Calu3 (cell line): ENCODE measurements around the gene CNTLN. TPM values are rescaled to one million over a fixed set of nuclear protein-coding genes. Genes with fewer than 3 reads are reported as not detected.
"Not testable (repeated sequence)": the region's sequence is repeated elsewhere in the genome, so short reads cannot be mapped to it uniquely, and the experiment has no call there.

Experiments used
- BruUV-seq: library from RNA; stranded (reverse); fragments of 400-500 nt; replicated peaks from 2 replicates; lab custom pipeline; 2021; lab: Mats Ljungman, UMichigan
- CTCF ChIA-PET: fragments of 300-600 bp; sonication (Branson Sonifier 250); formaldehyde crosslinking; loops from one replicate; lab custom pipeline; 2022; ENCODE audit warnings: antibody characterized with exemption; lab: Charles Lee
- DNase-seq: peaks from one replicate; pipeline ENCODE4 v3.0.0; 2022
- H3K27ac Mint-ChIP-seq: one replicate; pipeline ENCODE4 v1.8.0; 2022; ENCODE audit warnings: mixed read lengths; ENCODE audit not compliant: unreplicated experiment
- H3K27me3 Mint-ChIP-seq: one replicate; pipeline ENCODE4 v1.8.0; 2022; ENCODE audit warnings: mixed read lengths; ENCODE audit not compliant: unreplicated experiment
- H3K36me3 Mint-ChIP-seq: one replicate; pipeline ENCODE4 v1.8.0; 2022; ENCODE audit warnings: mild to moderate bottlenecking, moderate library complexity, mixed read lengths; ENCODE audit not compliant: insufficient read depth, unreplicated experiment
- H3K4me1 Mint-ChIP-seq: one replicate; pipeline ENCODE4 v1.8.0; 2022; ENCODE audit warnings: mild to moderate bottlenecking, low read depth, mixed read lengths; ENCODE audit not compliant: unreplicated experiment
- H3K4me3 Mint-ChIP-seq: one replicate; pipeline ENCODE4 v1.8.0; 2022; ENCODE audit warnings: mild to moderate bottlenecking, low read depth, moderate library complexity, mixed read lengths; ENCODE audit not compliant: unreplicated experiment
- H3K9me3 Mint-ChIP-seq: one replicate; pipeline ENCODE4 v1.8.0; 2022; ENCODE audit warnings: low read depth, mixed read lengths; ENCODE audit not compliant: unreplicated experiment
- intact Hi-C: fragments of 100-400 bp; cut with micrococcal nuclease; formaldehyde crosslinking; loops from one replicate; pipeline ENCODE4 v1.10.0; 2022; ENCODE audit not compliant: unreplicated experiment
- total RNA-seq: library from RNA; stranded (reverse); gene quantifications from 2 replicates; pipeline ENCODE4 v1.2.3, GENCODE V29; 2022
- TF ChIP-seq, protein P1 (sequence below): fragments of 200-600 bp; IDR thresholded peaks from one replicate; pipeline ENCODE4 v1.8.0; 2022; ENCODE audit warnings: antibody characterized with exemption; ENCODE audit not compliant: unreplicated experiment

Gene CNTLN
- total RNA-seq, 1 experiment from 2014 or later = 6.7 TPM

DNA sequence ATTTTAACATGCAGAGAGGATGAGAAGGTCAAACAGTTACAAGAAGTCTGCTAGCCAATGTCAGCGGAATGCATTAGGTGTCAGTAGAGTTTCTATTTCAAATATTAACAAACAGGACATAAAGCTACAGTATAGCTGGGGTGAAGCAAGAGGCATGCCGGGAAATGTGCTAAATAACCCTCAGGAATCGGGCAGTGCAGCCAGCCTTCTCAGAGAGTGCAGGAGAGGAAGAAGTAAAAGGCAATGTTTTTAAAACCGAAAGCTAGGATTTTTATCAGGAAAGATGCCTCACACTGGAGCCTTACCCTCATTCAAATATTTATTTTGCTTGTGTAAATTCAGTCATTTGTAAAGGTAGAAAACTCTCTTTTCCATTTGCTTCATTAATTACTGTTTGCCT, 384.9 kb downstream of the CNTLN start:
- Mint-ChIP-seq H3K27ac (no peak overlapping the region), H3K36me3 (no peaks in the 10 kb centered on the region), H3K4me1 (no peaks in the 10 kb centered on the region), H3K27me3 (no peaks in the 10 kb centered on the region), H3K4me3 (no peak overlapping the region), H3K9me3 (no peaks in the 10 kb centered on the region)
- TF ChIP-seq, protein P1, sequence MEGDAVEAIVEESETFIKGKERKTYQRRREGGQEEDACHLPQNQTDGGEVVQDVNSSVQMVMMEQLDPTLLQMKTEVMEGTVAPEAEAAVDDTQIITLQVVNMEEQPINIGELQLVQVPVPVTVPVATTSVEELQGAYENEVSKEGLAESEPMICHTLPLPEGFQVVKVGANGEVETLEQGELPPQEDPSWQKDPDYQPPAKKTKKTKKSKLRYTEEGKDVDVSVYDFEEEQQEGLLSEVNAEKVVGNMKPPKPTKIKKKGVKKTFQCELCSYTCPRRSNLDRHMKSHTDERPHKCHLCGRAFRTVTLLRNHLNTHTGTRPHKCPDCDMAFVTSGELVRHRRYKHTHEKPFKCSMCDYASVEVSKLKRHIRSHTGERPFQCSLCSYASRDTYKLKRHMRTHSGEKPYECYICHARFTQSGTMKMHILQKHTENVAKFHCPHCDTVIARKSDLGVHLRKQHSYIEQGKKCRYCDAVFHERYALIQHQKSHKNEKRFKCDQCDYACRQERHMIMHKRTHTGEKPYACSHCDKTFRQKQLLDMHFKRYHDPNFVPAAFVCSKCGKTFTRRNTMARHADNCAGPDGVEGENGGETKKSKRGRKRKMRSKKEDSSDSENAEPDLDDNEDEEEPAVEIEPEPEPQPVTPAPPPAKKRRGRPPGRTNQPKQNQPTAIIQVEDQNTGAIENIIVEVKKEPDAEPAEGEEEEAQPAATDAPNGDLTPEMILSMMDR = no peak
- intact Hi-C loops = no loop called here
- CTCF ChIA-PET = no interaction called here
- no TSS peak for BruUV-seq
- no peak for DNase-seq

DNA sequence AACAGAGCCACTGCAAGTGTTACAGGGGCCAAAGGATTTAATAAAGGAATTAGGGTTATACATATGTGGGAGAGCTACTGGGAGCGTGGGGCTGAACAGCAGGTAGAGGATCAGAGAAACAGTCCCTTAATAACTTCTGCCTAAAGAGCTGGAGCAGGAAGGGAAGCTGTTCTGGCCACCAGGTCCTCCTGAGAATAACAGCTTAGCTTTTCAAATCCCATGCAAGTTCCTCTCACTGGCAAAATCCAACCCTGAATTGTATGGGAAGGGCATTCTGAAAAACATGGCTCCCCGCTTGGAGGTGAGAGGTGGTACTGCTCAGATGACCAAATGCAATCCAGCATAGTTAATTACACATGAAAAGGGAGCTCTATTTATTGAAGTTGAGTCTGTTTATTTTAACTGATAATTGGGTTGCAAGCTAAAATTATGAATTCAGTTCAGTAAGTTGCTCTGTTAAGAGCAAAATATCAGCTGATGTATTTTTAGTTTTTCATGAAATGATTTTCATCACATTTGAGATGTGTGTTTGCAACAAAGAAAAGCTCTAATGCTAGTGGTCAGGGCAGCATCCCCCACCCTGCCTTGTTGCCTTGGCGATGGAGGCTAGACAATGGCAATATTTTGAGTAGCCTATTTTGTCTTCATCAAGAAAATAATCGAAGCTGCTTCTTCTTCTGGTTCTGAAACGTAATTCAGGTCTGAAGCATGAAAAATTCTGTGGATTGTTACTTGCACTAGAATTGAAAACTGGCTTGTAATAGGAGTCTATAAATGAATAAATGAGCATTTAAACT, 385.6 kb downstream of the CNTLN start:
- no peak for DNase-seq
- intact Hi-C loops = no loop called here
- CTCF ChIA-PET = no interaction called here
- Mint-ChIP-seq H3K4me3 (no peak overlapping the region), H3K36me3 (no peaks in the 10 kb centered on the region), H3K27ac (no peak overlapping the region), H3K27me3 (no peaks in the 10 kb centered on the region), H3K4me1 (no peaks in the 10 kb centered on the region), H3K9me3 (no peaks in the 10 kb centered on the region)
- no TSS peak for BruUV-seq
- TF ChIP-seq, protein P1 = no peak

DNA sequence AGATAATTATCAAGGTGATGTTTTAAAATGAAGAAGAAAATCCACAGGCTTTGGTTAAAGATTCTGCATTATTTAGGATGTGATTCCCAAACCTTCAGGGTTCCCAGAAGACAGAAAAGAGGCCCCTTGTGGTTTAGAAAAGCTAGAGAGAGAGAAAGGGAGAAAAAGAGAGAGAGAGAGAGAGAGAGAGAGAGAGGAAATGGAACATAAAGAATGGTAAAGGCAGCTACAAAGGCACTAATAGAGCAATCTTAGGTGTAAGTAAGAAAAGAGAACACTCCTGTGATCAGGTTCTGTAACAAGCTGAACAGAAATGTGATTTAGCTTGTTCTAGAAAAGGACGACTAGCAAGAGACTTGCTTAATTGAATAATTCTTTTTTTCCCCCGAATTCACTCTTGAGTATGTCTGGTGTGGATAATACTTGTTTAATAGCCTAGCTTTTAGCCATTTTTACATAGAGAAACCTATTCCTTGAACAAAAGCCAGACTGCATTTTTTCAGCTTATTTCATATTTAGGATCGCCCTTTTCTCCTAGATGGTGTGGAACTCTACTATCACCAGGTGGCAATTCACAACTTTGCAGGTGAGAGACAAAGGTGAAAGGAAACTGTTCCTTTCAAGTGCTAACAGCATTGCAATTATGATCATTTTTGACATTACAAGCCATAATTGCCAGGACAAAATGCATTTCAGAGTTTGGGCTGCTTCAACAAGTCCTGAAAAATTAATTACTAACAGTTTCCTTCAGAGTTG, 386.4 kb downstream of the CNTLN start:
- Mint-ChIP-seq H3K36me3 (no peaks in the 10 kb centered on the region), H3K27me3 (no peaks in the 10 kb centered on the region), H3K27ac (no peak overlapping the region), H3K4me1 (no peaks in the 10 kb centered on the region), H3K4me3 (no peak overlapping the region), H3K9me3 (no peaks in the 10 kb centered on the region)
- TF ChIP-seq, protein P1 = no peak
- CTCF ChIA-PET = no interaction called here
- no peak for DNase-seq
- intact Hi-C loops = no loop called here
- no TSS peak for BruUV-seq

DNA sequence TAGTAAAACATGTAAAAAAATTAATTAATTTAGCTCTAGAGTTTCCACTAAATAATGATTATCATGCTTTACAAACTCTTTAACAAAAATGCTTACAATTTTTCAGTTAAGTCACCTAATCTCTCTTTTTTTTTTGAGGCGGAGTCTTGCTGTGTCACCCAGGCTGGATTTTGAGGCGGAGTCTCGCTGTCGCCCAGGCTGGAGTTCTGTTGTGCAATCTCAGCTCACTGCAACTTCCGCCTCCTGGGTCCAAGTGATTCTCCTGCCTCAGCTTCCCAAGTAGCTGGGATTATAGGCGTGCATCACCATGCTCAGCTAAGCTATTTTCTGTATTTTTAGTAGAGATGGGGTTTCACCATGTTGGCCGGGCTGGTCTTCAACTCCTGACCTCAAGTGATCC, 391.9 kb downstream of the CNTLN start:
- intact Hi-C loops, H3K27ac Mint-ChIP-seq, H3K36me3 Mint-ChIP-seq, CTCF ChIA-PET, BruUV-seq, H3K4me1 Mint-ChIP-seq, DNase-seq, H3K9me3 Mint-ChIP-seq, H3K4me3 Mint-ChIP-seq: not testable (repeated sequence)
- peaks cover 13% of the 10 kb centered on the region for H3K27me3 Mint-ChIP-seq

DNA sequence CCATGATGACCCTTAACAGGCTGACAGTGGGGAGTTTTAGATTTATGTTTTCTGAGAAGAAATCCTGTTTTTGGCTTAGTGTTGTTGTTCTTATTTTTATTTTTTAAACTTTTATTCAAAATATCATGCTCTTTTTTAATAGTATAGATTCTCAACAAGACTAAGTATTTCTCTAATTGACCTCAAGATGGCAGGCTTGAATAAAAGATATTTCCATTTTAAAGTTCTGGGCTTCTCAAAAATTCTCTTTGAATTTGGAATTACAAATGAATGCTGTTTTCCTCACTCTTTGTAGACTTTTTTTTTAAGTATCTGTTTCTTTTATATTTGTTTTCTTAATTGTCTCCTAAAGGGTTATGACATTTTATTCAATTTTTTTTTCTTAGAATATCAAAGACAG, 394.0 kb downstream of the CNTLN start:
- TF ChIP-seq, protein P1 = no peak
- Mint-ChIP-seq H3K27ac (no peak overlapping the region), H3K4me3 (no peak overlapping the region), H3K9me3 (no peaks in the 10 kb centered on the region), H3K27me3 (peaks cover 13% of the 10 kb centered on the region), H3K36me3 (no peaks in the 10 kb centered on the region), H3K4me1 (no peaks in the 10 kb centered on the region)
- intact Hi-C loops = no loop called here
- CTCF ChIA-PET = no interaction called here
- no TSS peak for BruUV-seq
- no peak for DNase-seq
